Common myeloid progenitor, CD34-positive (primary cell): ENCODE measurements around the gene PHGDH.

Source experiments
- CTCF ChIA-PET: fragments of 350-600 bp; sonication (Branson Sonifier 250); formaldehyde crosslinking; loops from one replicate; lab custom pipeline; 2021; ENCODE audit warnings: antibody characterized with exemption; lab: Charles Lee
- POLR2A ChIA-PET: fragments of 350-600 bp; sonication (Branson Sonifier 250); formaldehyde crosslinking; loops from one replicate; lab custom pipeline; 2021; ENCODE audit warnings: antibody characterized with exemption; lab: Charles Lee
- DNase-seq, 3 donors: peaks; one replicate each; pipeline versions ENCODE4 v3.0.0 to v3.0.0-alpha.2; 2013
- H3K27ac ChIP-seq, 2 experiments: 1 replicate in 1 of 2; 2 replicates in 1 of 2; pipeline ENCODE4 v1.7.0; 2013; ENCODE audit warnings: inconsistent platforms in 2 of 2, low read length in 2 of 2, mild to moderate bottlenecking in 2 of 2, low read depth in 1 of 2, moderate library complexity in 1 of 2; ENCODE audit not compliant: severe bottlenecking in 2 of 2, insufficient read depth in 1 of 2, poor library complexity in 1 of 2
- H3K27me3 ChIP-seq, 5 experiments: replicated peaks in 2 of 5; 1 replicate in 3 of 5; 2 replicates in 2 of 5; pipeline versions ENCODE4 v1.6.1 to v1.7.0; 2013; ENCODE audit warnings: low read length in 4 of 5, mild to moderate bottlenecking in 2 of 5, moderate library complexity in 2 of 5, inconsistent platforms in 1 of 5; ENCODE audit not compliant: insufficient read depth in 5 of 5, control insufficient read depth in 4 of 5
- H3K36me3 ChIP-seq, 4 experiments: 1 replicate in 2 of 4; 2 replicates in 2 of 4; pipeline versions ENCODE4 v1.6.1 to v1.7.0; 2013; ENCODE audit warnings: low read length in 3 of 4, control low read depth in 1 of 4, mild to moderate bottlenecking in 1 of 4; ENCODE audit not compliant: control insufficient read depth in 4 of 4, insufficient read depth in 4 of 4
- H3K4me1 ChIP-seq, 4 experiments: 1 replicate in 3 of 4; 2 replicates in 1 of 4; pipeline versions ENCODE4 v1.6.1 to v1.7.1; 2013; ENCODE audit warnings: low read length in 3 of 4, mild to moderate bottlenecking in 3 of 4, control low read depth in 1 of 4, inconsistent platforms in 1 of 4, moderate library complexity in 1 of 4; ENCODE audit not compliant: control insufficient read depth in 4 of 4, insufficient read depth in 4 of 4; ENCODE audit errors: control extremely low read depth in 1 of 4
- H3K4me3 ChIP-seq, 7 experiments: 1 replicate in 4 of 7; 2 replicates in 3 of 7; pipeline versions ENCODE4 v1.5.1 to v1.7.0; 2013; ENCODE audit warnings: mild to moderate bottlenecking in 7 of 7, low read length in 6 of 7, moderate library complexity in 6 of 7, inconsistent platforms in 2 of 7, low read depth in 2 of 7, control low read depth in 1 of 7; ENCODE audit not compliant: insufficient read depth in 4 of 7, control insufficient read depth in 1 of 7; ENCODE audit errors: extremely low read depth in 1 of 7
- H3K9me3 ChIP-seq, 5 experiments: 1 replicate in 4 of 5; 2 replicates in 1 of 5; pipeline versions ENCODE4 v1.6.1 to v1.7.1; 2013; ENCODE audit warnings: low read length in 4 of 5, mild to moderate bottlenecking in 2 of 5, inconsistent platforms in 1 of 5, low read depth in 1 of 5, moderate library complexity in 1 of 5; ENCODE audit not compliant: control insufficient read depth in 4 of 5, insufficient read depth in 2 of 5; ENCODE audit errors: control extremely low read depth in 1 of 5
- WGBS: methylation state at CpG from one replicate; pipeline ENCODE4 v1.1.5; 2013; ENCODE audit not compliant: insufficient coverage; 5-methylcytosine and 5-hydroxymethylcytosine counted together

Gene PHGDH

GRCh38 chr1:119790451-119791198, 78.9 kb downstream of the PHGDH start:
- no peak for DNase-seq
- no peak overlapping the region for H3K4me3 ChIP-seq
- ChIA-PET CTCF (no interaction called here), POLR2A (no interaction called here)
- H3K27ac ChIP-seq = no peak overlapping the region
- H3K4me1 ChIP-seq = no peaks in the 10 kb centered on the region
- H3K9me3 ChIP-seq = no peaks in the 10 kb centered on the region
- H3K27me3 ChIP-seq = no peaks in the 10 kb centered on the region
- WGBS = 94% methylated on average over 4 of the region's 9 CpGs
- H3K36me3 ChIP-seq = no peaks in the 10 kb centered on the region

GRCh38 chr1:119791377-119791776, 79.6 kb downstream of the PHGDH start:
- POLR2A ChIA-PET = no interaction called here
- CTCF ChIA-PET = interaction anchor here (1.3 kb wide), 1 partner anchor 18 kb away, joined by 3 read pairs; no protein-coding TSS in a partner anchor
- H3K27me3 ChIP-seq = no peaks in the 10 kb centered on the region
- H3K4me1 ChIP-seq = no peaks in the 10 kb centered on the region
- H3K36me3 ChIP-seq = no peaks in the 10 kb centered on the region
- 100% methylated on average over 2 of the region's 4 CpGs for WGBS
- H3K4me3 ChIP-seq = no peak overlapping the region
- H3K9me3 ChIP-seq = no peaks in the 10 kb centered on the region
- H3K27ac ChIP-seq = no peak overlapping the region
- no peak for DNase-seq
